Heart left ventricle (tissue), 13 donors: ENCODE results near the gene SPSB1.

ENCODE experiments used
- POLR2A ChIP-seq, 2 donors: fragments of 450-650 bp; IDR thresholded peaks; one replicate each; pipeline ENCODE4 v1.6.1; 2017; ENCODE audit warnings: antibody characterized with exemption in 2 of 2, mild to moderate bottlenecking in 2 of 2, moderate library complexity in 2 of 2
- TF ChIP-seq, protein P1 (sequence below), 12 donors: fragments of 200-600 bp; sonication (generic) in 4 of 12; IDR thresholded peaks; one replicate each; pipeline versions ENCODE4 v1.5.0 to v1.8.0; 2018 to 2022; ENCODE audit warnings: antibody characterized with exemption in 12 of 12, mild to moderate bottlenecking in 5 of 12
- donor health status: ischemic (EF 13 %, LVEDD 7.1; RV severe dilation, severe dysfunction).
- donor health status: DM: no; HTN: yes; CAD: no.
- donor health status: DM: no; HTN: no; CAD: no.
- donor health status: ischemic (EF 25% LVEDD 6.9; RV normal size, moderate dysfunction).
- donor health status: ischemic (EF 25% LVEDD 5.7; RV mildly dilated, moderate dysfunction).
- donor health status: ischemic (EF 35%, LVEDD 5.7; RV mildly dilated, moderate dysfunction).
- donor health status: nonischemic (EF 11% LVEDD 7.7; RV severe dilation, severe dysfunction).
- donor health status: DM: yes; HTN: yes; CAD: no.
- donor health status: PGD.
- donor health status: ischemic (EF 29% LVEDD 5.4; RV normal size, mild dysfunction).
- donor health status: nonischemic (EF 23%, LVEDD 6.1; RV moderate dilation, normal function).

DNA sequence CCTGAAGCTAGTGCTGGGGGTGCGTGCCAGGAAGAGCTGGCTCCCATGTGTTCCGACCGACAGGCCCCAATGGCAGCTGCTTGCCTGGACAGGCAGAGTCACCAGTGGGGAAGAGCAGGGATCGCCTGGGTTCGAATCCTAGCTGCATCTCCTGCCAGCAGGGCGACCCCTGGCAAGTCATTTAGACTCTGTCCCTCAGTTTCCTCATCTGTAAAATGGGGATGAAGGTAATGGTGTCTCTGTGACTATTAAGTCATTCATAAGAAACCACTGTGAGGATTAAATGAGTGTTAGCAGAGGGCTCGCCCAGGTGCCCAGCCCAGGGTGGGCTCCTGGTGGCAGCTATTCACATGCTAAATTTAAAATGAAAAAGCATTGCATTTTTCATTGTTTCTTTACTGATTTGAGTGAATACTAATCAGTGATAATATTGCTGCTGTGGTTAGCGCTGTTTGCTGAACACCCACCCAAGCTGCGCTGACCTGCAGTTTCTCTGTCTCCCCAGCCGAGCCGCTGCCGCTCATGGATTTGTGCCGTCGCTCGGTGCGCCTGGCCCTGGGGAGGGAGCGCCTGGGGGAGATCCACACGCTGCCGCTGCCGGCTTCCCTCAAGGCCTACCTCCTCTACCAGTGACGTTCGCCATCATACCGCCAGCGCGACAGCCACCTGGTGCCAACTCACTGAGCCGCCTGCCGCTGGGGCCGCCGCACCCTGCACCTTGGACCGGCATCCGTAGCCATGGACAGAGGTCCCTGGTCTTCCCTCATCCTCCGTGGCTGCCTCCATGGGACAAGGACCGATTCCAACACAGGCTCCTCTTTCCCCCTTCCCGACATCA is 74.5 kb downstream of the SPSB1 start:
- TF ChIP-seq, protein P1, sequence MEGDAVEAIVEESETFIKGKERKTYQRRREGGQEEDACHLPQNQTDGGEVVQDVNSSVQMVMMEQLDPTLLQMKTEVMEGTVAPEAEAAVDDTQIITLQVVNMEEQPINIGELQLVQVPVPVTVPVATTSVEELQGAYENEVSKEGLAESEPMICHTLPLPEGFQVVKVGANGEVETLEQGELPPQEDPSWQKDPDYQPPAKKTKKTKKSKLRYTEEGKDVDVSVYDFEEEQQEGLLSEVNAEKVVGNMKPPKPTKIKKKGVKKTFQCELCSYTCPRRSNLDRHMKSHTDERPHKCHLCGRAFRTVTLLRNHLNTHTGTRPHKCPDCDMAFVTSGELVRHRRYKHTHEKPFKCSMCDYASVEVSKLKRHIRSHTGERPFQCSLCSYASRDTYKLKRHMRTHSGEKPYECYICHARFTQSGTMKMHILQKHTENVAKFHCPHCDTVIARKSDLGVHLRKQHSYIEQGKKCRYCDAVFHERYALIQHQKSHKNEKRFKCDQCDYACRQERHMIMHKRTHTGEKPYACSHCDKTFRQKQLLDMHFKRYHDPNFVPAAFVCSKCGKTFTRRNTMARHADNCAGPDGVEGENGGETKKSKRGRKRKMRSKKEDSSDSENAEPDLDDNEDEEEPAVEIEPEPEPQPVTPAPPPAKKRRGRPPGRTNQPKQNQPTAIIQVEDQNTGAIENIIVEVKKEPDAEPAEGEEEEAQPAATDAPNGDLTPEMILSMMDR (IDR thresholded peaks at IDR 0.05) = no peak
- no peak for TF ChIP-seq POLR2A (IDR thresholded peaks at IDR 0.05)
